C4-2B (cell line): ENCODE measurements around the gene APOBR.
"Not testable (repeated sequence)": the region's sequence is repeated elsewhere in the genome, so short reads cannot be mapped to it uniquely, and the experiment has no call there.

Experiments
- H3K27ac ChIP-seq: fragments of 450-650 bp; 2 replicates; pipeline ENCODE4 v1.5.1; 2017
- CTCF ChIP-seq: fragments of 450-650 bp; conservative IDR thresholded peaks from 2 replicates; pipeline ENCODE4 v1.5.1; 2017; ENCODE audit warnings: mild to moderate bottlenecking
- ZFX ChIP-seq: fragments of 450-650 bp; IDR thresholded peaks from 2 replicates; pipeline ENCODE4 v1.6.1; 2017

Gene APOBR

GRCh38 chr16:28496844-28497243 is 2.4 kb downstream of the APOBR start:
- TF ChIP-seq CTCF, result no peak
- no peak for TF ChIP-seq ZFX
- no peak overlapping the region for H3K27ac ChIP-seq

- TF ChIP-seq CTCF (no peak), ZFX (no peak)
- H3K27ac ChIP-seq, result no peak overlapping the region
Measured at GRCh38 chr16:28497386-28497785, 2.9 kb downstream of the APOBR start.

GRCh38 chr16:28497861-28498599 is 3.6 kb downstream of the APOBR start:
- no peak overlapping the region for H3K27ac ChIP-seq

GRCh38 chr16:28498666-28499381 is 4.4 kb downstream of the APOBR start:
- H3K27ac ChIP-seq, result no peak overlapping the region
- TF ChIP-seq ZFX, result no peak
- no peak for TF ChIP-seq CTCF

More at GRCh38 chr16:28497861-28498599, 3.6 kb downstream of the APOBR start:
- no peak for TF ChIP-seq CTCF
- TF ChIP-seq ZFX, result no peak

GRCh38 chr16:28499854-28500253 is 5.4 kb downstream of the APOBR start:
- no peak overlapping the region for H3K27ac ChIP-seq
- no peak for TF ChIP-seq CTCF
- TF ChIP-seq ZFX, result no peak

GRCh38 chr16:28500476-28501180 is 6.2 kb downstream of the APOBR start:
- not testable (repeated sequence) for H3K27ac ChIP-seq

GRCh38 chr16:28501258-28502232 is 7.1 kb downstream of the APOBR start:
- TF ChIP-seq CTCF (no peak), ZFX (no peak)
- H3K27ac ChIP-seq, result no peak overlapping the region
